Activated T-helper 1 cell treated with anti-CD3 and anti-CD28 coated beads, Interleukin-2, amount 50 U/mL, for 16 hours (primary cell): ENCODE data around the gene ASTN2.
"Not testable (repeated sequence)": the region's sequence is repeated elsewhere in the genome, so short reads cannot be mapped to it uniquely, and the experiment has no call there.

Source experiments
- DNase-seq, 2 donors: peaks; one replicate each; pipeline ENCODE4 v3.0.0-alpha.2; 2020; ENCODE audit warnings: low read depth in 1 of 2, low spot score in 1 of 2

The ASTN2 gene

GRCh38 chr9:116716438-116716837, 698.4 kb downstream of the ASTN2 start:
- no peak for DNase-seq

- no peak for DNase-seq
Measured at GRCh38 chr9:116715751-116716150, 699.1 kb downstream of the ASTN2 start.

GRCh38 chr9:116713271-116713670, 701.6 kb downstream of the ASTN2 start:
- DNase-seq, result no peak

- no peak for DNase-seq
Measured at GRCh38 chr9:116712781-116713180, 702.1 kb downstream of the ASTN2 start.

GRCh38 chr9:116706310-116707290, 708.3 kb downstream of the ASTN2 start:
- DNase-seq, result no peak

GRCh38 chr9:116705531-116705930, 709.3 kb downstream of the ASTN2 start:
- no peak for DNase-seq

- no peak for DNase-seq
Measured at GRCh38 chr9:116704470-116704869, 710.4 kb downstream of the ASTN2 start.

- DNase-seq, result no peak
Measured at GRCh38 chr9:116703634-116704033, 711.2 kb downstream of the ASTN2 start.

GRCh38 chr9:116701940-116702642, 712.8 kb downstream of the ASTN2 start:
- DNase-seq, result no peak

GRCh38 chr9:116700882-116701865, 713.7 kb downstream of the ASTN2 start:
- no peak for DNase-seq

- no peak for DNase-seq
Measured at GRCh38 chr9:116700279-116700678, 714.6 kb downstream of the ASTN2 start.

- no peak for DNase-seq
Measured at GRCh38 chr9:116697887-116698286, 717.0 kb downstream of the ASTN2 start.

GRCh38 chr9:116697362-116697761, 717.5 kb downstream of the ASTN2 start:
- DNase-seq, result no peak

- no peak for DNase-seq
Measured at GRCh38 chr9:116695438-116695837, 719.4 kb downstream of the ASTN2 start.

- DNase-seq, result no peak
Measured at GRCh38 chr9:116694785-116695291, 720.0 kb downstream of the ASTN2 start.

- DNase-seq, result no peak
Measured at GRCh38 chr9:116693233-116693731, 721.6 kb downstream of the ASTN2 start.

- no peak for DNase-seq
Measured at GRCh38 chr9:116692616-116693015, 722.2 kb downstream of the ASTN2 start.

- DNase-seq, result no peak
Measured at GRCh38 chr9:116691607-116692006, 723.2 kb downstream of the ASTN2 start.

GRCh38 chr9:116690805-116691204, 724.1 kb downstream of the ASTN2 start:
- not testable (repeated sequence) for DNase-seq

- DNase-seq, result no peak
Measured at GRCh38 chr9:116689486-116690032, 725.3 kb downstream of the ASTN2 start.
